Measurements from ENCODE around the gene KCNJ12.

GRCh38 chr17:21370430-21370829 lies 5.7 kb upstream of the KCNJ12 start:
- TF ChIP-seq POLR2A (IDR thresholded peaks at IDR 0.05), result no peak
- TF ChIP-seq, protein P1, sequence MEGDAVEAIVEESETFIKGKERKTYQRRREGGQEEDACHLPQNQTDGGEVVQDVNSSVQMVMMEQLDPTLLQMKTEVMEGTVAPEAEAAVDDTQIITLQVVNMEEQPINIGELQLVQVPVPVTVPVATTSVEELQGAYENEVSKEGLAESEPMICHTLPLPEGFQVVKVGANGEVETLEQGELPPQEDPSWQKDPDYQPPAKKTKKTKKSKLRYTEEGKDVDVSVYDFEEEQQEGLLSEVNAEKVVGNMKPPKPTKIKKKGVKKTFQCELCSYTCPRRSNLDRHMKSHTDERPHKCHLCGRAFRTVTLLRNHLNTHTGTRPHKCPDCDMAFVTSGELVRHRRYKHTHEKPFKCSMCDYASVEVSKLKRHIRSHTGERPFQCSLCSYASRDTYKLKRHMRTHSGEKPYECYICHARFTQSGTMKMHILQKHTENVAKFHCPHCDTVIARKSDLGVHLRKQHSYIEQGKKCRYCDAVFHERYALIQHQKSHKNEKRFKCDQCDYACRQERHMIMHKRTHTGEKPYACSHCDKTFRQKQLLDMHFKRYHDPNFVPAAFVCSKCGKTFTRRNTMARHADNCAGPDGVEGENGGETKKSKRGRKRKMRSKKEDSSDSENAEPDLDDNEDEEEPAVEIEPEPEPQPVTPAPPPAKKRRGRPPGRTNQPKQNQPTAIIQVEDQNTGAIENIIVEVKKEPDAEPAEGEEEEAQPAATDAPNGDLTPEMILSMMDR (IDR thresholded peaks at IDR 0.05), result no peak
- TF ChIP-seq POLR2AphosphoS5 (IDR thresholded peaks at IDR 0.05), result no peak

All from transverse colon (tissue), 4 donors.